ENCODE results near the gene FXYD7. TPM values are rescaled to one million over a fixed set of nuclear protein-coding genes. Genes with fewer than 3 reads are reported as not detected.

The FXYD7 gene
- total RNA-seq, 1 experiment from 2014 or later: not detected

DNA sequence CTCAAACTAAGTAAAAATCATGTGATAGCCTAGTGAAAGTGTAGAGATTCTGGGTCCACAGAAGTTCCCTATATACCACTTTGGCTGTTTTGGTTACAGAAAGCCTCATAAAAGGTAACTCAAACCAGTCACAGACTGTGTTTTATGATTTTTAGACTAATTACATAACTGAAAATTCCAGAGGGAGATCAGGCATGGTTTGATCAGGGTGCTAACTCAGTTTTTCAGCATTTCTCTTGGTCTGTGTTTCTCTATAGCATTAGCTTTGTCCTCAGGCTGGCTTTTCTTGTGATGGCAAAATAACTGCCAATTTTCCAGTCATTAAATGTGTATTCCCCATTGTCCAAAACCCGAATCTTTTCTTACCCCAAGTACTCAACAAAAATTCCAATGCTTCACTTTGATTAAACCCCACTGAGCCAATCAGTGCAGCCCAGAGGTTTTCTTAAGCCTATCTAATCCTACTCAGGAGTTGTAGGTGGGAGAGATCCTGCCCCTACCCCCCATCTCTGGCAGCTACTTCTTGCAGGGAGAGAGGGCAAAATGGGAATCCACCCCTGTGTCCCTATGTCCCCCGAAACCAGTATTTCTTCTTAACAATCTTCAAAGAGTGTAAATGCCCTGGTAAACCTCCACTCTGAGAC, 36.0 kb upstream of the FXYD7 start:
- H3K4me2 ChIP-seq (ENCODE audit: low read length): peak overlapping the region; percentile 50
- H3K4me3 ChIP-seq (ENCODE audit: low read length): no peak overlapping the region
- H3K9ac ChIP-seq (ENCODE audit: low read length): peak overlapping the region; percentile 45
- TF ChIP-seq EZH2phosphoT487 (IDR thresholded peaks at IDR 0.05; ENCODE audit: borderline replicate concordance, low read length): no peak
- POLR2A ChIA-PET (ENCODE audit: unreplicated experiment): no interaction called here
- H3K9me2 ChIP-seq (replicated peaks; ENCODE audit: low read length): no peaks in the 10 kb centered on the region
- CTCF ChIA-PET: no interaction called here
- ATAC-seq (no peak), DNase-seq (no peak)
- peak overlapping the region; percentile 89 for H3K27ac ChIP-seq (ENCODE audit: low read length)
- no peaks in the 10 kb centered on the region for H3K79me2 ChIP-seq (ENCODE audit: low read length)
- peaks cover 7% of the 10 kb centered on the region for H3K4me1 ChIP-seq (ENCODE audit: insufficient read depth, low read length)
- H3K27me3 ChIP-seq (ENCODE audit: low read length): no peaks in the 10 kb centered on the region
- intact Hi-C loops (cut with micrococcal nuclease): no loop called here
- no peaks in the 10 kb centered on the region for H3K36me3 ChIP-seq (ENCODE audit: low read depth, low read length)
- BruUV-seq (replicated peaks): no TSS peak
- no peak overlapping the region for H2AFZ ChIP-seq (ENCODE audit: low read length)
- no peaks in the 10 kb centered on the region for H3F3A ChIP-seq (ENCODE audit: low read length, unreplicated experiment)
- H4K20me1 ChIP-seq (ENCODE audit: low read length): no peaks in the 10 kb centered on the region
- H3K9me3 ChIP-seq (ENCODE audit: low read length): no peaks in the 10 kb centered on the region

DNA sequence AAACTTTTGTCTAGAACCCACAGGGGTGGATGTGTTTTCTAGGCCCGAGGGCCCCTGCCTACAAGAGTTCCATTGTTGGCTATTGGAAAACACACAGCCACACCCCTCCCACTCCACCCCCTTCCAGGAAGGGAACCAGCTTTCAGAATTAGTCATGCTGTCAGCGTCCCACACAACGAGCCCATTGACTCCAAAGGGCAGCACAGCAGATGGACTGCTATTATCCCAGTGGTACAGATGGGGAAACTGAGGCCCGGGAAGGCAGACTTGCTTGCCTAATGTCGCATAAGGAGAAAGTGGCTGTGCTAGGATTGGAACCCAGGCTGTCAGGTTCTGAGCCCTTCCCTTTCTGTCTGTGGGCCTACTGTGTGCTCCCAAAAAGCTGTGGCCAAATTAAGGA, 35.5 kb upstream of the FXYD7 start:
- no peaks in the 10 kb centered on the region for H3K9me2 ChIP-seq (replicated peaks; ENCODE audit: low read length)
- no peaks in the 10 kb centered on the region for H3K79me2 ChIP-seq (ENCODE audit: low read length)
- no TSS peak for BruUV-seq (replicated peaks)
- peak overlapping the region; percentile 45 for H3K9ac ChIP-seq (ENCODE audit: low read length)
- peak; percentile 88 for ATAC-seq
- no peaks in the 10 kb centered on the region for H4K20me1 ChIP-seq (ENCODE audit: low read length)
- ChIA-PET CTCF (no interaction called here), POLR2A (ENCODE audit: unreplicated experiment) (no interaction called here)
- H3K27me3 ChIP-seq (ENCODE audit: low read length): no peaks in the 10 kb centered on the region
- peak overlapping the region; percentile 50 for H3K4me2 ChIP-seq (ENCODE audit: low read length)
- peak overlapping the region; percentile 89 for H3K27ac ChIP-seq (ENCODE audit: low read length)
- H3K4me3 ChIP-seq (ENCODE audit: low read length): no peak overlapping the region
- intact Hi-C loops (cut with micrococcal nuclease): no loop called here
- no peaks in the 10 kb centered on the region for H3K36me3 ChIP-seq (ENCODE audit: low read depth, low read length)
- H3K4me1 ChIP-seq (ENCODE audit: insufficient read depth, low read length): peaks cover 7% of the 10 kb centered on the region
- H2AFZ ChIP-seq (ENCODE audit: low read length): no peak overlapping the region
- TF ChIP-seq, protein P1, sequence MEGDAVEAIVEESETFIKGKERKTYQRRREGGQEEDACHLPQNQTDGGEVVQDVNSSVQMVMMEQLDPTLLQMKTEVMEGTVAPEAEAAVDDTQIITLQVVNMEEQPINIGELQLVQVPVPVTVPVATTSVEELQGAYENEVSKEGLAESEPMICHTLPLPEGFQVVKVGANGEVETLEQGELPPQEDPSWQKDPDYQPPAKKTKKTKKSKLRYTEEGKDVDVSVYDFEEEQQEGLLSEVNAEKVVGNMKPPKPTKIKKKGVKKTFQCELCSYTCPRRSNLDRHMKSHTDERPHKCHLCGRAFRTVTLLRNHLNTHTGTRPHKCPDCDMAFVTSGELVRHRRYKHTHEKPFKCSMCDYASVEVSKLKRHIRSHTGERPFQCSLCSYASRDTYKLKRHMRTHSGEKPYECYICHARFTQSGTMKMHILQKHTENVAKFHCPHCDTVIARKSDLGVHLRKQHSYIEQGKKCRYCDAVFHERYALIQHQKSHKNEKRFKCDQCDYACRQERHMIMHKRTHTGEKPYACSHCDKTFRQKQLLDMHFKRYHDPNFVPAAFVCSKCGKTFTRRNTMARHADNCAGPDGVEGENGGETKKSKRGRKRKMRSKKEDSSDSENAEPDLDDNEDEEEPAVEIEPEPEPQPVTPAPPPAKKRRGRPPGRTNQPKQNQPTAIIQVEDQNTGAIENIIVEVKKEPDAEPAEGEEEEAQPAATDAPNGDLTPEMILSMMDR (conservative IDR thresholded peaks at IDR 0.05; ENCODE audit: low read depth, low read length): no peak
- TF ChIP-seq EZH2phosphoT487 (IDR thresholded peaks at IDR 0.05; ENCODE audit: borderline replicate concordance, low read length) (no peak), EZH2 (IDR thresholded peaks at IDR 0.05; ENCODE audit: low read length, unreplicated experiment) (no peak)
- no peaks in the 10 kb centered on the region for H3K9me3 ChIP-seq (ENCODE audit: low read length)
- peak; percentile 80 for DNase-seq
- H3F3A ChIP-seq (ENCODE audit: low read length, unreplicated experiment): no peaks in the 10 kb centered on the region

DNA sequence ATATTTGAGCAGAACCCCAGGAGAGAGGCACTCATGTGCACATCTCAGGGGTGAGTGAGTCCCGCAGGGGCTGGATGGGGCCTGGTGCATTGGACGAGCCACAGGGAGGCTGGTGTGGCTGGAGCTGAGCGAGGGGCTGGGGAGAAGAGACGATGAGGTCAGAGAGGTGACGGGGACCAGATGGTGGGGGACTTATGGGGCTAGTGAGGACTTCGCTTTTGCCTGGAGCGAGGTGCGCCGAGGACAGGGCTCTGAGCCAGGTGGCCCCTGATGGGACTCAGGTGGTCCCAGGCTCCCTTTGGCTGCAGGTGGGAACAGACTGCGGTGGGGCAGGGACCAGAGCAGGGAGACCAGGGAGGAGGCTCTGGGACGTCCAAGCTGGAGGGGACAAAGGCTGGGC, 34.3 kb upstream of the FXYD7 start:
- CTCF ChIA-PET: no interaction called here

More for the DNA sequence above, 34.3 kb upstream of the FXYD7 start:
- Histone ChIP-seq H3F3A (ENCODE audit: low read length, unreplicated experiment) (no peaks in the 10 kb centered on the region), H3K4me1 (ENCODE audit: insufficient read depth, low read length) (peaks cover 7% of the 10 kb centered on the region), H3K36me3 (ENCODE audit: low read depth, low read length) (no peaks in the 10 kb centered on the region), H3K9me3 (ENCODE audit: low read length) (no peaks in the 10 kb centered on the region), H3K9ac (ENCODE audit: low read length) (no peak overlapping the region), H3K27ac (ENCODE audit: low read length) (no peak overlapping the region), H3K9me2 (replicated peaks; ENCODE audit: low read length) (no peaks in the 10 kb centered on the region), H3K79me2 (ENCODE audit: low read length) (no peaks in the 10 kb centered on the region), H3K4me2 (ENCODE audit: low read length) (no peak overlapping the region), H3K4me3 (ENCODE audit: low read length) (no peak overlapping the region), H3K27me3 (ENCODE audit: low read length) (no peaks in the 10 kb centered on the region), H4K20me1 (ENCODE audit: low read length) (no peaks in the 10 kb centered on the region), H2AFZ (ENCODE audit: low read length) (no peak overlapping the region)
- BruUV-seq (replicated peaks): no TSS peak
- DNase-seq: no peak
- intact Hi-C loops (cut with micrococcal nuclease): no loop called here
- TF ChIP-seq EZH2phosphoT487 (IDR thresholded peaks at IDR 0.05; ENCODE audit: borderline replicate concordance, low read length): no peak
- no peak for TF ChIP-seq EZH2 (IDR thresholded peaks at IDR 0.05; ENCODE audit: low read length, unreplicated experiment)
- TF ChIP-seq, protein P1 (conservative IDR thresholded peaks at IDR 0.05; ENCODE audit: low read depth, low read length): no peak
- POLR2A ChIA-PET (ENCODE audit: unreplicated experiment): no interaction called here
- ATAC-seq: no peak
